Measurements from ENCODE around the gene APOL4.

- TF ChIP-seq CTCF (IDR thresholded peaks at IDR 0.05) (no peak), EZH2 (IDR thresholded peaks at IDR 0.05; ENCODE audit: borderline replicate concordance, insufficient read depth, low read depth, low read length, poor library complexity, severe bottlenecking) (no peak)
Observed at GRCh38 chr22:36204001-36204631, 2.5 kb upstream of the APOL4 start.
